HEK293 (cell line): ENCODE results near the gene CYTL1.

Experiments
- CTCF ChIA-PET: fragments of 350-600 bp; formaldehyde crosslinking; extraction: SDS; loops from one replicate; lab custom pipeline; 2021; ENCODE audit warnings: antibody characterized with exemption; lab: Yijun Ruan, JAX
- POLR2A ChIA-PET: fragments of 300-600 bp; formaldehyde crosslinking; extraction: SDS; loops from one replicate; lab custom pipeline; 2020; ENCODE audit warnings: antibody characterized with exemption, inconsistent platforms; lab: Yijun Ruan, JAX
- H3K27ac ChIP-seq: fragments of 200-500 bp; sonication (Bioruptor generic); 2 replicates; pipeline ENCODE4 v1.5.1; 2014; ENCODE audit warnings: low read depth, low read length, control low read depth, inconsistent platforms; ENCODE audit errors: extremely low read depth
- H3K36me3 ChIP-seq, 2 experiments: fragments of 200-500 bp in 1 of 2; sonication (Bioruptor generic) in 1 of 2; 1 replicate in 1 of 2; 2 replicates in 1 of 2; pipeline ENCODE4 v1.5.1; 2014 to 2017; ENCODE audit warnings: inconsistent platforms in 2 of 2, low read length in 2 of 2; ENCODE audit not compliant: control insufficient read depth in 2 of 2, insufficient read depth in 1 of 2
- H3K4me1 ChIP-seq: fragments of 200-500 bp; sonication (Bioruptor generic); 2 replicates; pipeline ENCODE4 v1.5.1; 2014; ENCODE audit warnings: mild to moderate bottlenecking, low read length, inconsistent platforms; ENCODE audit not compliant: control insufficient read depth, insufficient read depth
- H3K4me3 ChIP-seq: 2 replicates; pipeline ENCODE4 v1.5.1; 2011; ENCODE audit warnings: low read depth, mild to moderate bottlenecking, control low read depth, low read length, moderate library complexity
- H3K9me3 ChIP-seq: fragments of 200-500 bp; sonication (Bioruptor generic); 2 replicates; pipeline ENCODE4 v1.5.1; 2014; ENCODE audit warnings: low read depth, low read length, inconsistent platforms; ENCODE audit not compliant: control insufficient read depth, insufficient read depth
- KLF10 ChIP-seq: fragments of 450-650 bp; IDR thresholded peaks from 2 replicates; pipeline ENCODE4 v1.5.1; 2018; ENCODE audit warnings: missing biosample characterization, mild to moderate bottlenecking, missing genetic modification characterization
- KLF9 ChIP-seq: fragments of 450-650 bp; formaldehyde crosslinking; IDR thresholded peaks from 2 replicates; pipeline ENCODE4 v1.5.1; 2016; ENCODE audit warnings: missing biosample characterization, missing genetic modification characterization, low read depth
- MYNN ChIP-seq: fragments of 450-650 bp; formaldehyde crosslinking; IDR thresholded peaks from 2 replicates; pipeline ENCODE4 v1.5.1; 2016; ENCODE audit warnings: missing biosample characterization, missing genetic modification characterization, borderline replicate concordance
- SALL2 ChIP-seq: fragments of 450-650 bp; formaldehyde crosslinking; IDR thresholded peaks from 2 replicates; pipeline ENCODE4 v1.5.0; 2017; ENCODE audit warnings: missing biosample characterization, mild to moderate bottlenecking, missing genetic modification characterization, borderline replicate concordance
- SCRT1 ChIP-seq: fragments of 450-650 bp; formaldehyde crosslinking; IDR thresholded peaks from 2 replicates; pipeline ENCODE4 v1.5.1; 2016; ENCODE audit warnings: missing biosample characterization, missing genetic modification characterization, borderline replicate concordance
- SCRT2 ChIP-seq: fragments of 450-650 bp; formaldehyde crosslinking; IDR thresholded peaks from 2 replicates; pipeline ENCODE4 v1.5.1; 2016; ENCODE audit warnings: missing biosample characterization, missing genetic modification characterization
- SETDB1 ChIP-seq: IDR thresholded peaks from one replicate; pipeline ENCODE4 v1.6.1; 2017; ENCODE audit warnings: mild to moderate bottlenecking, low read length, moderate library complexity, mixed read lengths; ENCODE audit not compliant: insufficient read length
- YY2 ChIP-seq: fragments of 450-650 bp; formaldehyde crosslinking; IDR thresholded peaks from 2 replicates; pipeline ENCODE4 v1.5.1; 2016; ENCODE audit warnings: missing biosample characterization, missing genetic modification characterization
- ZBTB8A ChIP-seq: fragments of 450-650 bp; formaldehyde crosslinking; IDR thresholded peaks from 2 replicates; pipeline ENCODE4 v1.5.1; 2016; ENCODE audit warnings: missing biosample characterization, missing genetic modification characterization
- ZNF174 ChIP-seq: fragments of 450-650 bp; formaldehyde crosslinking; IDR thresholded peaks from 2 replicates; pipeline ENCODE4 v1.5.0; 2017; ENCODE audit warnings: missing biosample characterization, mild to moderate bottlenecking, missing genetic modification characterization
- ZNF175 ChIP-seq: fragments of 450-650 bp; formaldehyde crosslinking; IDR thresholded peaks from 2 replicates; pipeline ENCODE4 v1.5.1; 2016; ENCODE audit warnings: missing biosample characterization, missing genetic modification characterization
- ZNF23 ChIP-seq: fragments of 450-650 bp; formaldehyde crosslinking; IDR thresholded peaks from 2 replicates; pipeline ENCODE4 v1.5.1; 2016; ENCODE audit warnings: missing biosample characterization, missing genetic modification characterization, borderline replicate concordance
- ZNF311 ChIP-seq: fragments of 450-650 bp; formaldehyde crosslinking; IDR thresholded peaks from 2 replicates; pipeline ENCODE4 v1.5.1; 2017; ENCODE audit warnings: missing biosample characterization, missing genetic modification characterization, borderline replicate concordance
- ZNF324 ChIP-seq: fragments of 450-650 bp; formaldehyde crosslinking; IDR thresholded peaks from 2 replicates; pipeline ENCODE4 v1.5.1; 2016; ENCODE audit warnings: missing biosample characterization, missing genetic modification characterization
- ZNF350 ChIP-seq: fragments of 450-650 bp; formaldehyde crosslinking; IDR thresholded peaks from 2 replicates; pipeline ENCODE4 v1.5.0; 2017; ENCODE audit warnings: missing biosample characterization, mild to moderate bottlenecking, missing genetic modification characterization
- ZNF521 ChIP-seq: fragments of 450-650 bp; formaldehyde crosslinking; IDR thresholded peaks from 2 replicates; pipeline ENCODE4 v1.5.1; 2017; ENCODE audit warnings: missing biosample characterization, mild to moderate bottlenecking, missing genetic modification characterization
- ZNF529 ChIP-seq: fragments of 450-650 bp; formaldehyde crosslinking; IDR thresholded peaks from 2 replicates; pipeline ENCODE4 v1.5.1; 2017; ENCODE audit warnings: missing genetic modification characterization, missing biosample characterization; ENCODE audit not compliant: insufficient replicate concordance
- ZNF548 ChIP-seq: fragments of 450-650 bp; formaldehyde crosslinking; IDR thresholded peaks from 2 replicates; pipeline ENCODE4 v1.5.1; 2016; ENCODE audit warnings: missing biosample characterization, missing genetic modification characterization
- ZNF623 ChIP-seq: fragments of 450-650 bp; formaldehyde crosslinking; IDR thresholded peaks from 2 replicates; pipeline ENCODE4 v1.5.1; 2016; ENCODE audit warnings: missing biosample characterization, missing genetic modification characterization
- ZNF654 ChIP-seq: fragments of 450-650 bp; formaldehyde crosslinking; IDR thresholded peaks from 2 replicates; pipeline ENCODE4 v1.5.1; 2016; ENCODE audit warnings: low read depth, missing biosample characterization, missing genetic modification characterization
- ZNF658 ChIP-seq: fragments of 450-650 bp; formaldehyde crosslinking; IDR thresholded peaks from 2 replicates; pipeline ENCODE4; 2016; ENCODE audit warnings: missing biosample characterization, missing genetic modification characterization
- ZNF670 ChIP-seq: fragments of 450-650 bp; formaldehyde crosslinking; IDR thresholded peaks from 2 replicates; pipeline ENCODE4 v1.5.1; 2016; ENCODE audit warnings: missing biosample characterization, missing genetic modification characterization, low read depth
- ZNF785 ChIP-seq: fragments of 450-650 bp; formaldehyde crosslinking; IDR thresholded peaks from 2 replicates; pipeline ENCODE4 v1.5.1; 2016; ENCODE audit warnings: missing biosample characterization, missing genetic modification characterization
- TF ChIP-seq, protein P1 (sequence below): fragments of 450-650 bp; formaldehyde crosslinking; IDR thresholded peaks from 2 replicates; pipeline ENCODE4 v1.5.1; 2016; ENCODE audit warnings: missing biosample characterization, missing genetic modification characterization
- TF ChIP-seq, protein P2 (sequence below): fragments of 450-650 bp; IDR thresholded peaks from 2 replicates; pipeline ENCODE4 v1.5.1; 2018; ENCODE audit warnings: missing biosample characterization, mild to moderate bottlenecking, missing genetic modification characterization
- TF ChIP-seq, protein P3 (sequence below): fragments of 450-650 bp; formaldehyde crosslinking; IDR thresholded peaks from 2 replicates; pipeline ENCODE4 v1.5.1; 2017; ENCODE audit warnings: missing biosample characterization, missing genetic modification characterization

CYTL1 gene

DNA sequence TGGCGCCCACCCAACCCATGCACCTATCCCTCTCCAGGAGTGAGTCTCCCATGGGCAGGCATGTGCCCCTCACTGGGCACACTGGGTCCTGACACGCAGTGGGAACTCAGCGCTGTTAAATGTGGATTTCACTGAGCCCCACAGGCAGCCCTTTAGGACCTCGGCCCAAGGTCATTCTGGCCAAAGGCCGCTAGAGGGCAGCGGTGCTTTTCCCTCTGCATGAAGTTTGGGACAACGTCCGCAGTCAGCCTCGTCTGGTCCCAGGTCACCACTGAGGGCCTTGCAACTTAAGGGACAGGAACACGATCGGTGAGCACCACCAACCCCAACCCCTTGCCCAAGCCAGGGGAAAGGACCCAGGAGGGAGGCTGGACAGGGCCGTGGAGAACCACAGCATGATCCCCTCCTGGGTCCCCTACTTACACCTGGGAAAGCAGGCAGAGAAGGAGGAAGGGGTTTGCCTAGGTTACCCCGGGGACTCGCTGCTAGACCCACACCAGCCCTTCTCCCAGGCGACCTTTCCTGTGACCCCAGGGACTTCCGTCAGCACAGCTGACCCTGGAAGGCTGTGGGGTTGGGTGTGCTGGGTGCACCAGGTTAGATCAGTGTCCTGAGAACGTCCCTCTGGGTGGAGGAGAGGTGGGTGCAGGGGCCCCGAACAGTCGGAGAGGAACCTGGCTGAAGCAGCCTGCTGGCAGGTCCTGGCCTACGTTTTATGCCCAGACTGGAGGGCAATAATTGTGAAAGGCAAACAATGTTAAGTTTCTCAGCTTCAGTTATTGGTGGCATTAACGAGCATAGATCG, 24.0 kb downstream of the CYTL1 start:
- Histone ChIP-seq H3K4me1 (no peaks in the 10 kb centered on the region), H3K27ac (no peak overlapping the region), H3K9me3 (no peaks in the 10 kb centered on the region), H3K4me3 (no peak overlapping the region), H3K36me3 (no peaks in the 10 kb centered on the region)
- TF ChIP-seq SETDB1 (no peak), ZNF311 (tag by site-specific recombination) (no peak), ZNF670 (tag by site-specific recombination) (no peak), KLF9 (no peak), KLF10 (tag by site-specific recombination) (no peak), ZNF529 (no peak), ZNF654 (tag by site-specific recombination) (peak; percentile 78), SALL2 (tag by site-specific recombination) (no peak), ZNF175 (no peak), YY2 (tag by site-specific recombination) (no peak)
- TF ChIP-seq, protein P1, sequence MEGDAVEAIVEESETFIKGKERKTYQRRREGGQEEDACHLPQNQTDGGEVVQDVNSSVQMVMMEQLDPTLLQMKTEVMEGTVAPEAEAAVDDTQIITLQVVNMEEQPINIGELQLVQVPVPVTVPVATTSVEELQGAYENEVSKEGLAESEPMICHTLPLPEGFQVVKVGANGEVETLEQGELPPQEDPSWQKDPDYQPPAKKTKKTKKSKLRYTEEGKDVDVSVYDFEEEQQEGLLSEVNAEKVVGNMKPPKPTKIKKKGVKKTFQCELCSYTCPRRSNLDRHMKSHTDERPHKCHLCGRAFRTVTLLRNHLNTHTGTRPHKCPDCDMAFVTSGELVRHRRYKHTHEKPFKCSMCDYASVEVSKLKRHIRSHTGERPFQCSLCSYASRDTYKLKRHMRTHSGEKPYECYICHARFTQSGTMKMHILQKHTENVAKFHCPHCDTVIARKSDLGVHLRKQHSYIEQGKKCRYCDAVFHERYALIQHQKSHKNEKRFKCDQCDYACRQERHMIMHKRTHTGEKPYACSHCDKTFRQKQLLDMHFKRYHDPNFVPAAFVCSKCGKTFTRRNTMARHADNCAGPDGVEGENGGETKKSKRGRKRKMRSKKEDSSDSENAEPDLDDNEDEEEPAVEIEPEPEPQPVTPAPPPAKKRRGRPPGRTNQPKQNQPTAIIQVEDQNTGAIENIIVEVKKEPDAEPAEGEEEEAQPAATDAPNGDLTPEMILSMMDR (tag by site-specific recombination), result peak; percentile 79
- TF ChIP-seq, protein P2, sequence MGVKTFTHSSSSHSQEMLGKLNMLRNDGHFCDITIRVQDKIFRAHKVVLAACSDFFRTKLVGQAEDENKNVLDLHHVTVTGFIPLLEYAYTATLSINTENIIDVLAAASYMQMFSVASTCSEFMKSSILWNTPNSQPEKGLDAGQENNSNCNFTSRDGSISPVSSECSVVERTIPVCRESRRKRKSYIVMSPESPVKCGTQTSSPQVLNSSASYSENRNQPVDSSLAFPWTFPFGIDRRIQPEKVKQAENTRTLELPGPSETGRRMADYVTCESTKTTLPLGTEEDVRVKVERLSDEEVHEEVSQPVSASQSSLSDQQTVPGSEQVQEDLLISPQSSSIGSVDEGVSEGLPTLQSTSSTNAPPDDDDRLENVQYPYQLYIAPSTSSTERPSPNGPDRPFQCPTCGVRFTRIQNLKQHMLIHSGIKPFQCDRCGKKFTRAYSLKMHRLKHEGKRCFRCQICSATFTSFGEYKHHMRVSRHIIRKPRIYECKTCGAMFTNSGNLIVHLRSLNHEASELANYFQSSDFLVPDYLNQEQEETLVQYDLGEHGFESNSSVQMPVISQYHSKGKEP, result no peak
- ChIA-PET POLR2A (no interaction called here), CTCF (interaction anchor here (0.6 to 1.3 kb wide), 4 partner anchors 17 to 827 kb away, joined by 3 to 7 read pairs (median 4); no protein-coding TSS in a partner anchor)

DNA sequence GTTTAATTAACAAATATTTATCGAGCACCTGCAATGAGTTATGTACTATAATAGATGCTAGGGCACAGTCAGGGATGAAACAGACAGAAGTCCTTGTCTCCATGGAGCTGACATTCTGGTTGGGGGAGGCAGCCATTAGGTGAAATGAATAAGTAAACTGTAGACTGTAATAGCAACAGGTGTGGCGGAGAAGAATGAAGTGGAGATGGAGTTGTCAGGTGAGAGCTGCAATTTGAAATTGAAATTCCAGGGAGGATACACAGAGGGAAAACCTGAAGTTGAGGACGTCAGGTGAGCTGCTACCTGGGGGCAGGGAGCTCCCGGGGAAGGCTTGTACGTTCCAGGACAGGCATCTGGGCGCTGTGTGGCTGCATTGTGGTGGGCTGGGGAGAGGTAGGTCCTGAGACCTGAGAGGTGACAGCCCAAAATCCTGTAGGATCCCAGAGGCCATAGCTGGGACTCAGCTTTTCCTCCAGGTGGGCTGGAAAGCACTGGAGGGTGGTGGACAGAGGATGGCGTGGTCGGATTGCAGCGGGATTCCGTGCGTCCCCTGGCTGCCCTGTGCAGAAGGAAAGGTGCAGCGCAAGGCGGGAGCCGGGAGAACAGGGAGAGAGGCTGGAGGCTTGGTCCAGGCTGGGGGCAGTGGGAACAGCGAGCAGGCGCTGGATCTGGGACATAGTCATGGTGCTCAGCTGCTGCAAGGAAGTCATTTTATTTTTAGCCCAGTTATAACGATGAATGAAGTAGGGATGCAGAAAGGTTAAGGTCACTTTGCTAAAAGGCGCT, 24.8 kb downstream of the CYTL1 start:
- Histone ChIP-seq H3K36me3 (no peaks in the 10 kb centered on the region), H3K4me3 (no peak overlapping the region), H3K27ac (no peak overlapping the region), H3K4me1 (no peaks in the 10 kb centered on the region), H3K9me3 (no peaks in the 10 kb centered on the region)
- ChIA-PET CTCF (interaction anchor here (0.5 to 1.6 kb wide), 9 partner anchors 13 to 796 kb away, joined by 3 to 7 read pairs (median 4); no protein-coding TSS in a partner anchor), POLR2A (no interaction called here)
- peak; percentile 69; the same call in 1 of the 2 replicates for TF ChIP-seq SCRT1 (tag by site-specific recombination)
- TF ChIP-seq KLF9, result no peak
- TF ChIP-seq SCRT2 (tag by site-specific recombination), result peak; percentile 87

DNA sequence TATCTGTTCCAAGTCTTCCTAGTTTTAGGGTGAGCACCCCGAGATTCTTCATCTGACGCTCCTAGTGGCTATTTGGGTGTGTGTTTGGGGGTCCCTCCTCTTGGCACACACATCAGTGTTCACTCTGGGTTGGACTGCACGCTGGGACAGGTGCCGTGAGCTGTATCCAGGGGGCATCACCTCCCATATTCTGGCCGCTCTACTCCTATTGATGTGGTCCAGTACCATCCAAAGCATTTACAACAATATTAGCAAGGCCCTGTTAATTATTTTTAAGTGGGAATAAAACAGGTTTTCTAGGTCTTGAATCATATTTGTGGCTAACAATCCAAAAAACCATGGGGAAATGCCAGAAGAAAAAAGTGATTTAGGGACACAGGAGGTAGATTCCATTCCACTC, 26.4 kb downstream of the CYTL1 start:
- Histone ChIP-seq H3K27ac (no peak overlapping the region), H3K4me1 (no peaks in the 10 kb centered on the region), H3K4me3 (no peak overlapping the region), H3K9me3 (no peaks in the 10 kb centered on the region), H3K36me3 (no peaks in the 10 kb centered on the region)
- POLR2A ChIA-PET, result no interaction called here
- CTCF ChIA-PET, result interaction anchor here (0.7 to 0.9 kb wide), 2 partner anchors 165 to 820 kb away, joined by 3 read pairs; no protein-coding TSS in a partner anchor
- TF ChIP-seq KLF9 (no peak), ZNF623 (tag by site-specific recombination) (no peak), ZNF658 (tag by site-specific recombination) (no peak), ZNF670 (tag by site-specific recombination) (no peak), ZNF785 (tag by site-specific recombination) (no peak), ZNF548 (tag by site-specific recombination) (no peak), ZNF324 (no peak), ZNF350 (tag by site-specific recombination) (no peak), ZBTB8A (tag by site-specific recombination) (no peak), ZNF174 (no peak), MYNN (no peak), ZNF521 (tag by site-specific recombination) (no peak), ZNF23 (tag by site-specific recombination) (no peak)
- TF ChIP-seq, protein P3, sequence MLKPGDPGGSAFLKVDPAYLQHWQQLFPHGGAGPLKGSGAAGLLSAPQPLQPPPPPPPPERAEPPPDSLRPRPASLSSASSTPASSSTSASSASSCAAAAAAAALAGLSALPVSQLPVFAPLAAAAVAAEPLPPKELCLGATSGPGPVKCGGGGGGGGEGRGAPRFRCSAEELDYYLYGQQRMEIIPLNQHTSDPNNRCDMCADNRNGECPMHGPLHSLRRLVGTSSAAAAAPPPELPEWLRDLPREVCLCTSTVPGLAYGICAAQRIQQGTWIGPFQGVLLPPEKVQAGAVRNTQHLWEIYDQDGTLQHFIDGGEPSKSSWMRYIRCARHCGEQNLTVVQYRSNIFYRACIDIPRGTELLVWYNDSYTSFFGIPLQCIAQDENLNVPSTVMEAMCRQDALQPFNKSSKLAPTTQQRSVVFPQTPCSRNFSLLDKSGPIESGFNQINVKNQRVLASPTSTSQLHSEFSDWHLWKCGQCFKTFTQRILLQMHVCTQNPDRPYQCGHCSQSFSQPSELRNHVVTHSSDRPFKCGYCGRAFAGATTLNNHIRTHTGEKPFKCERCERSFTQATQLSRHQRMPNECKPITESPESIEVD (tag by site-specific recombination), result no peak
